IMR-90 (cell line): ENCODE results near the gene CA7.

Source experiments
- BHLHE40 ChIP-seq: fragments of 150-350 bp; IDR thresholded peaks from 2 replicates; pipeline ENCODE4 v1.6.1; 2016; ENCODE audit warnings: mild to moderate bottlenecking, low read depth, low read length
- FOS ChIP-seq: fragments of 150-350 bp; IDR thresholded peaks from 2 replicates; pipeline ENCODE4 v1.6.1; 2016; ENCODE audit warnings: low read depth, low read length
- MAZ ChIP-seq: IDR thresholded peaks from 2 replicates; pipeline ENCODE4 v1.6.1; 2012; ENCODE audit warnings: low read depth, mild to moderate bottlenecking, low read length, improper control_type of control experiment, moderate library complexity, borderline replicate concordance
- MXI1 ChIP-seq: IDR thresholded peaks from 2 replicates; pipeline ENCODE4 v1.6.1; 2012; ENCODE audit warnings: low read depth, mild to moderate bottlenecking, low read length, moderate library complexity, borderline replicate concordance
- POLR2A ChIP-seq: IDR thresholded peaks from 2 replicates; pipeline ENCODE4 v1.6.1; 2012; ENCODE audit warnings: mild to moderate bottlenecking, low read depth, low read length
- RCOR1 ChIP-seq: IDR thresholded peaks from 2 replicates; pipeline ENCODE4 v1.6.1; 2012; ENCODE audit warnings: mild to moderate bottlenecking, low read length, improper control_type of control experiment; ENCODE audit not compliant: insufficient replicate concordance
- RFX5 ChIP-seq: IDR thresholded peaks from 2 replicates; pipeline ENCODE4 v1.8.0; 2012; ENCODE audit warnings: low read depth, mild to moderate bottlenecking, low read length, moderate library complexity
- TF ChIP-seq, protein P1 (sequence below): conservative IDR thresholded peaks from 2 replicates; pipeline ENCODE4 v1.5.1; 2012; ENCODE audit warnings: mild to moderate bottlenecking, low read depth, low read length, improper control_type of control experiment
- TF ChIP-seq, protein P2 (sequence below): fragments of 150-350 bp; IDR thresholded peaks from 2 replicates; pipeline ENCODE4 v1.6.1; 2016; ENCODE audit warnings: low read depth, mild to moderate bottlenecking, low read length, moderate library complexity, borderline replicate concordance
- TF ChIP-seq, protein P3 (sequence below): fragments of 150-350 bp; IDR thresholded peaks from 2 replicates; pipeline ENCODE4 v1.6.1; 2017; ENCODE audit warnings: mild to moderate bottlenecking, antibody characterized with exemption, low read length, low read depth

GRCh38 chr16:66856801-66857200, 12.6 kb downstream of the CA7 start:
- TF ChIP-seq POLR2A (no peak), MAZ (no peak), MXI1 (no peak), FOS (no peak), RCOR1 (no peak), BHLHE40 (no peak), RFX5 (no peak)
- TF ChIP-seq, protein P1, sequence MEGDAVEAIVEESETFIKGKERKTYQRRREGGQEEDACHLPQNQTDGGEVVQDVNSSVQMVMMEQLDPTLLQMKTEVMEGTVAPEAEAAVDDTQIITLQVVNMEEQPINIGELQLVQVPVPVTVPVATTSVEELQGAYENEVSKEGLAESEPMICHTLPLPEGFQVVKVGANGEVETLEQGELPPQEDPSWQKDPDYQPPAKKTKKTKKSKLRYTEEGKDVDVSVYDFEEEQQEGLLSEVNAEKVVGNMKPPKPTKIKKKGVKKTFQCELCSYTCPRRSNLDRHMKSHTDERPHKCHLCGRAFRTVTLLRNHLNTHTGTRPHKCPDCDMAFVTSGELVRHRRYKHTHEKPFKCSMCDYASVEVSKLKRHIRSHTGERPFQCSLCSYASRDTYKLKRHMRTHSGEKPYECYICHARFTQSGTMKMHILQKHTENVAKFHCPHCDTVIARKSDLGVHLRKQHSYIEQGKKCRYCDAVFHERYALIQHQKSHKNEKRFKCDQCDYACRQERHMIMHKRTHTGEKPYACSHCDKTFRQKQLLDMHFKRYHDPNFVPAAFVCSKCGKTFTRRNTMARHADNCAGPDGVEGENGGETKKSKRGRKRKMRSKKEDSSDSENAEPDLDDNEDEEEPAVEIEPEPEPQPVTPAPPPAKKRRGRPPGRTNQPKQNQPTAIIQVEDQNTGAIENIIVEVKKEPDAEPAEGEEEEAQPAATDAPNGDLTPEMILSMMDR, result no peak
- TF ChIP-seq, protein P2, sequence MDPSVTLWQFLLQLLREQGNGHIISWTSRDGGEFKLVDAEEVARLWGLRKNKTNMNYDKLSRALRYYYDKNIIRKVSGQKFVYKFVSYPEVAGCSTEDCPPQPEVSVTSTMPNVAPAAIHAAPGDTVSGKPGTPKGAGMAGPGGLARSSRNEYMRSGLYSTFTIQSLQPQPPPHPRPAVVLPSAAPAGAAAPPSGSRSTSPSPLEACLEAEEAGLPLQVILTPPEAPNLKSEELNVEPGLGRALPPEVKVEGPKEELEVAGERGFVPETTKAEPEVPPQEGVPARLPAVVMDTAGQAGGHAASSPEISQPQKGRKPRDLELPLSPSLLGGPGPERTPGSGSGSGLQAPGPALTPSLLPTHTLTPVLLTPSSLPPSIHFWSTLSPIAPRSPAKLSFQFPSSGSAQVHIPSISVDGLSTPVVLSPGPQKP, result no peak
- TF ChIP-seq, protein P3, sequence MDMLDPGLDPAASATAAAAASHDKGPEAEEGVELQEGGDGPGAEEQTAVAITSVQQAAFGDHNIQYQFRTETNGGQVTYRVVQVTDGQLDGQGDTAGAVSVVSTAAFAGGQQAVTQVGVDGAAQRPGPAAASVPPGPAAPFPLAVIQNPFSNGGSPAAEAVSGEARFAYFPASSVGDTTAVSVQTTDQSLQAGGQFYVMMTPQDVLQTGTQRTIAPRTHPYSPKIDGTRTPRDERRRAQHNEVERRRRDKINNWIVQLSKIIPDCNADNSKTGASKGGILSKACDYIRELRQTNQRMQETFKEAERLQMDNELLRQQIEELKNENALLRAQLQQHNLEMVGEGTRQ, result no peak
